ENCODE measurements around the gene H2BW1. TPM values are rescaled to one million over a fixed set of nuclear protein-coding genes. Genes with fewer than 3 reads are reported as not detected.
"Not testable (repeated sequence)": the region's sequence is repeated elsewhere in the genome, so short reads cannot be mapped to it uniquely, and the experiment has no call there.

H2BW1 gene
- polyA plus RNA-seq, 3 donors, result not detected

GRCh38 chrX:103999234-103999633, 14.3 kb downstream of the H2BW1 start:
- H3K4me1 ChIP-seq (ENCODE audit: control insufficient read depth in 1 of 2, insufficient read depth in 2 of 2, low read length in 2 of 2), result no peaks in the 10 kb centered on the region
- TF ChIP-seq, protein P1, sequence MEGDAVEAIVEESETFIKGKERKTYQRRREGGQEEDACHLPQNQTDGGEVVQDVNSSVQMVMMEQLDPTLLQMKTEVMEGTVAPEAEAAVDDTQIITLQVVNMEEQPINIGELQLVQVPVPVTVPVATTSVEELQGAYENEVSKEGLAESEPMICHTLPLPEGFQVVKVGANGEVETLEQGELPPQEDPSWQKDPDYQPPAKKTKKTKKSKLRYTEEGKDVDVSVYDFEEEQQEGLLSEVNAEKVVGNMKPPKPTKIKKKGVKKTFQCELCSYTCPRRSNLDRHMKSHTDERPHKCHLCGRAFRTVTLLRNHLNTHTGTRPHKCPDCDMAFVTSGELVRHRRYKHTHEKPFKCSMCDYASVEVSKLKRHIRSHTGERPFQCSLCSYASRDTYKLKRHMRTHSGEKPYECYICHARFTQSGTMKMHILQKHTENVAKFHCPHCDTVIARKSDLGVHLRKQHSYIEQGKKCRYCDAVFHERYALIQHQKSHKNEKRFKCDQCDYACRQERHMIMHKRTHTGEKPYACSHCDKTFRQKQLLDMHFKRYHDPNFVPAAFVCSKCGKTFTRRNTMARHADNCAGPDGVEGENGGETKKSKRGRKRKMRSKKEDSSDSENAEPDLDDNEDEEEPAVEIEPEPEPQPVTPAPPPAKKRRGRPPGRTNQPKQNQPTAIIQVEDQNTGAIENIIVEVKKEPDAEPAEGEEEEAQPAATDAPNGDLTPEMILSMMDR (IDR thresholded peaks at IDR 0.05), result no peak
- H3K27ac Mint-ChIP-seq, result no peak overlapping the region
- no peak overlapping the region for H3K4me2 ChIP-seq (replicated peaks; ENCODE audit: extremely low read depth, low read length, poor library complexity, severe bottlenecking)
- DNase-seq, result no peak
- H3K27ac ChIP-seq (ENCODE audit: low read depth in 1 of 2, low read length in 2 of 2), result no peak overlapping the region
- no peaks in the 10 kb centered on the region for H4K20me1 ChIP-seq (ENCODE audit: insufficient read depth, low read length)
- H3K4me3 ChIP-seq (replicated peaks in 1 of 3; ENCODE audit: low read depth in 2 of 3, low read length in 3 of 3), result no peak overlapping the region
- H3K9me3 Mint-ChIP-seq, result peaks cover 0 to 2% (median 0%) of the 10 kb centered on the region in 7 donors
- intact Hi-C loops (cut with micrococcal nuclease), result no loop called here
- H3K9me3 ChIP-seq (replicated peaks in 1 of 2; ENCODE audit: control insufficient read depth in 1 of 2, insufficient read depth in 1 of 2, low read length in 2 of 2), result no peaks in the 10 kb centered on the region
- H3K27me3 Mint-ChIP-seq (ENCODE audit: low read depth in 3 of 3), result peaks cover 0 to 2% (median 0%) of the 10 kb centered on the region in 3 donors
- H3K36me3 Mint-ChIP-seq, result no peaks in the 10 kb centered on the region
- H3K36me3 ChIP-seq (replicated peaks in 1 of 2; ENCODE audit: control insufficient read depth in 1 of 2, insufficient read depth in 2 of 2, low read length in 2 of 2), result no peaks in the 10 kb centered on the region
- no peaks in the 10 kb centered on the region for H3K79me2 ChIP-seq (ENCODE audit: insufficient read depth, low read length)
- H3K4me1 Mint-ChIP-seq, result no peaks in the 10 kb centered on the region
- no peak overlapping the region for H2AFZ ChIP-seq (ENCODE audit: insufficient read depth, low read depth, low read length, poor library complexity, severe bottlenecking)
- no peaks in the 10 kb centered on the region for H3K27me3 ChIP-seq (ENCODE audit: control insufficient read depth in 2 of 2, insufficient read depth in 2 of 2, low read length in 2 of 2)
- no peak overlapping the region for H3K9ac ChIP-seq (ENCODE audit: insufficient read depth, low read length, poor library complexity, severe bottlenecking)
- H3K4me3 Mint-ChIP-seq, result no peak overlapping the region
- WGBS (ENCODE audit: insufficient coverage), result no CpG with 5 or more reads among the region's 5 CpGs

- not testable (repeated sequence) for H3K27ac Mint-ChIP-seq
Observed at GRCh38 chrX:103983508-103983907, 30.0 kb downstream of the H2BW1 start.

DNA sequence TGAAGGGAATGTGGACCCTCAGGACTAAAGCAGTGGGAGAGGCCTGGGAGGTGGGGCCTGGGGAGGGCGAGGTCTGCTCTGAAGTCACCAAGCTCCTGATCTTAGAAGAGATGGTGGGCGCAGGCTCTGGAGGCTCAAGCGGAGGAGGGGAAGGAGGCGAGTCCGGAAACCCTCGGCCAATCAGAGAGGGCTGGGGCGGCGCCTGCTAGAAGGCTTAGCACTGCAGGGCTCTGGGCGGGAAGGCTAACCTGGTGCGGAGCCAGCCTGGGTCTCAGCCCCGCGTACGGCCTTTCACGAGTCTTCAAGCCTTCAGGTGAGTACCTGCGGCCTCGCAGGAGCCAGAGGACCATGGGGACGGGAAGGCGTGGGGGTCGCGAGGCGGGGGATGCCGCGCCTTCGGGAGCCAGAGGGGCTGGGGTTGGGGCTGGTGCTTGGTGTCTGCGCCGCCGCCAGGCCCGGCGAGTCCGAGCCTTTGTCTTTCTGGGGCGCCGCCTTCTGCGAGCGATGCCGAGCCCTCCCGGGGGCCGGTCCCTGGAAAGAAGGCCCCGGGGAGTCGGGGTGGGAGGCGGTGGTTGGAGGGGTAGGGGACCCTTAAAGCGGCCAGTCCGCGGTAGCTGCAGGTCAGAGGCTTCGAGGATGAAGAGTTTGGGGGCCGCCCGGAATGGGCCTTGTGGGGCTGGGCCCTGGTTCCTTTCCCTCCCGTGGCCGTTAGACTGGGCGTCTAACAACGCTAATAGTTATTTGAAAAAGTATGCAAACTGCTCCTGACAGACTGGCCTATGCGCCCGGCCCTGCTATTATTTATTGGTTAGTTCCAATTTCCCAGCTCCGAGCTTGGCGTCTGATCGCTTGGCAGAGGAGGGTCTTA, 50.9 kb downstream of the H2BW1 start, which contains the start of gene TMSB15B:
Gene TMSB15B, plus strand, starts transcription at position 217 of the 868 bp plus-strand sequence.
- H3K27me3 ChIP-seq (ENCODE audit: control insufficient read depth in 2 of 2, insufficient read depth in 2 of 2, low read length in 2 of 2); H3K4me2 ChIP-seq (replicated peaks; ENCODE audit: extremely low read depth, low read length, poor library complexity, severe bottlenecking); intact Hi-C loops (cut with micrococcal nuclease); H3K36me3 ChIP-seq (replicated peaks in 1 of 2; ENCODE audit: control insufficient read depth in 1 of 2, insufficient read depth in 2 of 2, low read length in 2 of 2); H3K4me3 ChIP-seq (replicated peaks in 1 of 3; ENCODE audit: low read depth in 2 of 3, low read length in 3 of 3); H2AFZ ChIP-seq (ENCODE audit: insufficient read depth, low read depth, low read length, poor library complexity, severe bottlenecking); DNase-seq; H3K9me3 Mint-ChIP-seq; H3K9ac ChIP-seq (ENCODE audit: insufficient read depth, low read length, poor library complexity, severe bottlenecking); H3K36me3 Mint-ChIP-seq; H4K20me1 ChIP-seq (ENCODE audit: insufficient read depth, low read length); H3K4me3 Mint-ChIP-seq; H3K4me1 Mint-ChIP-seq; H3K27ac Mint-ChIP-seq; H3K79me2 ChIP-seq (ENCODE audit: insufficient read depth, low read length); H3K4me1 ChIP-seq (ENCODE audit: control insufficient read depth in 1 of 2, insufficient read depth in 2 of 2, low read length in 2 of 2); H3K27ac ChIP-seq (ENCODE audit: low read depth in 1 of 2, low read length in 2 of 2); H3K27me3 Mint-ChIP-seq (ENCODE audit: low read depth in 3 of 3); H3K9me3 ChIP-seq (replicated peaks in 1 of 2; ENCODE audit: control insufficient read depth in 1 of 2, insufficient read depth in 1 of 2, low read length in 2 of 2): not testable (repeated sequence)
- WGBS (ENCODE audit: insufficient coverage), result no CpG with 5 or more reads among the region's 55 CpGs

More at GRCh38 chrX:103983508-103983907, 30.0 kb downstream of the H2BW1 start:
- H3K4me1 ChIP-seq (ENCODE audit: control insufficient read depth in 1 of 2, insufficient read depth in 2 of 2, low read length in 2 of 2); H4K20me1 ChIP-seq (ENCODE audit: insufficient read depth, low read length); H3K79me2 ChIP-seq (ENCODE audit: insufficient read depth, low read length); H3K27ac ChIP-seq (ENCODE audit: low read depth in 1 of 2, low read length in 2 of 2); H3K9ac ChIP-seq (ENCODE audit: insufficient read depth, low read length, poor library complexity, severe bottlenecking); H3K27me3 ChIP-seq (ENCODE audit: control insufficient read depth in 2 of 2, insufficient read depth in 2 of 2, low read length in 2 of 2); intact Hi-C loops (cut with micrococcal nuclease); H3K27me3 Mint-ChIP-seq (ENCODE audit: low read depth in 3 of 3); H3K36me3 Mint-ChIP-seq; H3K4me3 ChIP-seq (replicated peaks in 1 of 3; ENCODE audit: low read depth in 2 of 3, low read length in 3 of 3); H3K9me3 ChIP-seq (replicated peaks in 1 of 2; ENCODE audit: control insufficient read depth in 1 of 2, insufficient read depth in 1 of 2, low read length in 2 of 2); H3K4me1 Mint-ChIP-seq; H3K36me3 ChIP-seq (replicated peaks in 1 of 2; ENCODE audit: control insufficient read depth in 1 of 2, insufficient read depth in 2 of 2, low read length in 2 of 2); H3K9me3 Mint-ChIP-seq; H2AFZ ChIP-seq (ENCODE audit: insufficient read depth, low read depth, low read length, poor library complexity, severe bottlenecking); H3K4me3 Mint-ChIP-seq; DNase-seq; H3K4me2 ChIP-seq (replicated peaks; ENCODE audit: extremely low read depth, low read length, poor library complexity, severe bottlenecking): not testable (repeated sequence)
- WGBS (ENCODE audit: insufficient coverage), result no CpG with 5 or more reads among the region's 13 CpGs
